Effector memory CD4-positive, alpha-beta T cell (primary cell): Measurements from ENCODE around the gene ENOX1.

ENCODE experiments used
- DNase-seq, 3 donors: peaks; one replicate each; pipeline ENCODE4 v3.0.0-alpha.2; 2020
- H3K27ac ChIP-seq: 2 replicates; pipeline ENCODE4 v1.7.0; 2013; ENCODE audit warnings: mild to moderate bottlenecking, low read length, moderate library complexity; ENCODE audit not compliant: insufficient read depth, poor library complexity, severe bottlenecking
- H3K27me3 ChIP-seq: replicated peaks from 2 replicates; pipeline ENCODE4 v1.7.0; 2013; ENCODE audit warnings: mild to moderate bottlenecking, low read length; ENCODE audit not compliant: insufficient read depth, control insufficient read depth, poor library complexity, severe bottlenecking
- H3K36me3 ChIP-seq: 2 replicates; pipeline ENCODE4 v1.7.0; 2013; ENCODE audit warnings: mild to moderate bottlenecking, low read length, moderate library complexity; ENCODE audit not compliant: control insufficient read depth, insufficient read depth
- H3K4me1 ChIP-seq: 2 replicates; pipeline ENCODE4 v1.7.0; 2013; ENCODE audit warnings: low read length, mild to moderate bottlenecking; ENCODE audit not compliant: control insufficient read depth, insufficient read depth, poor library complexity, severe bottlenecking
- H3K4me3 ChIP-seq: 2 replicates; pipeline ENCODE4 v1.7.0; 2013; ENCODE audit warnings: low read length, low read depth, mild to moderate bottlenecking; ENCODE audit not compliant: insufficient read depth, poor library complexity, severe bottlenecking
- H3K9me3 ChIP-seq: 2 replicates; pipeline ENCODE4 v1.7.0; 2013; ENCODE audit warnings: mild to moderate bottlenecking, low read length, moderate library complexity; ENCODE audit not compliant: control insufficient read depth

ENOX1 gene

DNA sequence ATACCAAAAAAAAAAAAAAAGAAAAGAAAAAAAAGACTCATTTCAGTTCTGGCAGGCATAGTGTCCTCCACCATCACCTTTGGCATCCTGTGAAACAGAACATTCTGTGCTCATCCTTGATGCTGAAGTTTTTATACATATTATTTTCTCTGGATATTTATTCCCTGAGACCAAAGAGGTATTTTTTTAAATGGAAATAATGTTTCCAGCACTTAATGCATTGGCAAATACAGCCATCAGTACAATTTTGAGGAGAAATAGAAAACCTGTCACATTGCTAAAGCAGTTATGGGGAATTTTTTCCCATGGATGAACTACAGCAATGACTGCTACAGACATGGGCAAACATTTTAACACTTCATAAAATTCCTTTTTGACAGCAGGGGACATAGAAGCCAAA is 451.0 kb downstream of the ENOX1 start:
- DNase-seq: no peak
- Histone ChIP-seq H3K27me3 (no peaks in the 10 kb centered on the region), H3K36me3 (no peaks in the 10 kb centered on the region), H3K4me1 (no peaks in the 10 kb centered on the region), H3K9me3 (no peaks in the 10 kb centered on the region), H3K27ac (no peak overlapping the region), H3K4me3 (no peak overlapping the region)

- Histone ChIP-seq H3K9me3 (no peaks in the 10 kb centered on the region), H3K36me3 (no peaks in the 10 kb centered on the region), H3K27me3 (no peaks in the 10 kb centered on the region), H3K27ac (no peak overlapping the region), H3K4me3 (no peak overlapping the region), H3K4me1 (no peaks in the 10 kb centered on the region)
- DNase-seq: no peak
Observed at GRCh38 chr13:43333176-43333575, 453.6 kb downstream of the ENOX1 start.

DNA sequence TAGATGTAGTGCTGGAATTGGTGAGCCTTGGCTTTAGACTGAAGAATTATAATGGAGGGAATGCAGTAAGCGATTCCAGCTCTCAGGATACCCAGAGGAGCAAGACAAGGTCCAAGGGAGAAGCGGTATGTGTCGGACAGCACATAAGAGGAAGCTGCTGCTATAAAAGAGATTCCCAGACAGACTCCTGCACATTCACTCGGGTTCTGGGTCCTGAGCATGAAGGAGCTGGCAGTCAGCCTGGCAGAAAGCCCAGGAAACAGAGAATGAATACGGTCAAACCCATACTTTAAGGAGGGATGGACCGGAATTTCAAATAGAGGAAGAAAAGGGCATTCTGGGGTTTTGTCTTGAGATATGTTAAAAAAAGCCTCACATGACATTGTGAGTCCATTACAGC is 455.1 kb downstream of the ENOX1 start:
- H3K27ac ChIP-seq: no peak overlapping the region
- H3K4me1 ChIP-seq: no peaks in the 10 kb centered on the region
- no peaks in the 10 kb centered on the region for H3K9me3 ChIP-seq
- H3K36me3 ChIP-seq: no peaks in the 10 kb centered on the region
- H3K4me3 ChIP-seq: no peak overlapping the region
- no peaks in the 10 kb centered on the region for H3K27me3 ChIP-seq
- no peak for DNase-seq

- H3K36me3 ChIP-seq: no peaks in the 10 kb centered on the region
- no peaks in the 10 kb centered on the region for H3K27me3 ChIP-seq
- H3K4me1 ChIP-seq: no peaks in the 10 kb centered on the region
- no peak overlapping the region for H3K4me3 ChIP-seq
- no peak for DNase-seq
- H3K9me3 ChIP-seq: no peaks in the 10 kb centered on the region
- H3K27ac ChIP-seq: no peak overlapping the region
Observed at GRCh38 chr13:43329702-43330101, 457.1 kb downstream of the ENOX1 start.

- no peaks in the 10 kb centered on the region for H3K9me3 ChIP-seq
- no peak overlapping the region for H3K4me3 ChIP-seq
- no peak overlapping the region for H3K27ac ChIP-seq
- H3K36me3 ChIP-seq: no peaks in the 10 kb centered on the region
- no peaks in the 10 kb centered on the region for H3K27me3 ChIP-seq
- DNase-seq: no peak
- no peaks in the 10 kb centered on the region for H3K4me1 ChIP-seq
Observed at GRCh38 chr13:43328907-43329306, 457.9 kb downstream of the ENOX1 start.

DNA sequence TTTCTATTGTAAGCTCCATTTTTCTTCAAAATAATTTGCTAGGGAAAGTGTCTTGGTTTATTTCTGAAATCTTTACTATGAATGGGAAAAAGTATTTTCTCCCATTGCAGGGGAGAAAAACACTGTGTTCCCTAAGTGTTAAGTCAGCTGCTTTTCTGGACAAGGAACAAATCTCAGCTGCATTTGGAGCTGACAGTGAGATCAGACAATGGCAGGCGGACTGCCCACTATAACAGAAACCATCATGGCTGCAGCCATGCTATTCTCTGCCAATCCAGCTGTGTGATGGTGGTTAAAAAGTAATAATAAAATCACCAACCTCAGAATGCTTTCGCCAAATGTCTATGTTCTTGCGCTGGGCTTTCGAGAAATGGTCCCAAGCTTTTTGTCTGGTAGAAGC is 460.7 kb downstream of the ENOX1 start:
- no peak for DNase-seq
- H3K9me3 ChIP-seq: no peaks in the 10 kb centered on the region
- H3K36me3 ChIP-seq: no peaks in the 10 kb centered on the region
- no peak overlapping the region for H3K4me3 ChIP-seq
- no peaks in the 10 kb centered on the region for H3K27me3 ChIP-seq
- H3K27ac ChIP-seq: no peak overlapping the region
- H3K4me1 ChIP-seq: no peaks in the 10 kb centered on the region

- H3K4me3 ChIP-seq: no peak overlapping the region
- no peaks in the 10 kb centered on the region for H3K9me3 ChIP-seq
- H3K36me3 ChIP-seq: no peaks in the 10 kb centered on the region
- H3K27me3 ChIP-seq: no peaks in the 10 kb centered on the region
- no peaks in the 10 kb centered on the region for H3K4me1 ChIP-seq
- no peak overlapping the region for H3K27ac ChIP-seq
- no peak for DNase-seq
Observed at GRCh38 chr13:43325636-43326035, 461.1 kb downstream of the ENOX1 start.

GRCh38 chr13:43324129-43324528 is 462.6 kb downstream of the ENOX1 start:
- Histone ChIP-seq H3K4me1 (no peaks in the 10 kb centered on the region), H3K36me3 (no peaks in the 10 kb centered on the region), H3K4me3 (no peak overlapping the region), H3K9me3 (no peaks in the 10 kb centered on the region), H3K27ac (no peak overlapping the region), H3K27me3 (no peaks in the 10 kb centered on the region)
- no peak for DNase-seq

- no peaks in the 10 kb centered on the region for H3K36me3 ChIP-seq
- no peaks in the 10 kb centered on the region for H3K9me3 ChIP-seq
- no peak overlapping the region for H3K4me3 ChIP-seq
- no peak for DNase-seq
- H3K27me3 ChIP-seq: no peaks in the 10 kb centered on the region
- no peak overlapping the region for H3K27ac ChIP-seq
- no peaks in the 10 kb centered on the region for H3K4me1 ChIP-seq
Observed at GRCh38 chr13:43319617-43320444, 466.9 kb downstream of the ENOX1 start.

- Histone ChIP-seq H3K27ac (no peak overlapping the region), H3K36me3 (no peaks in the 10 kb centered on the region), H3K9me3 (no peaks in the 10 kb centered on the region), H3K27me3 (no peaks in the 10 kb centered on the region), H3K4me3 (no peak overlapping the region), H3K4me1 (no peaks in the 10 kb centered on the region)
- DNase-seq: no peak
Observed at GRCh38 chr13:43316946-43317353, 469.8 kb downstream of the ENOX1 start.
